Fibroblast of skin of right biceps (primary cell): ENCODE results near the gene SLC12A5.

Source experiments
- DNase-seq: peaks from one replicate; pipeline ENCODE4 v3.0.0-alpha.2; 2013

The SLC12A5 gene

DNA sequence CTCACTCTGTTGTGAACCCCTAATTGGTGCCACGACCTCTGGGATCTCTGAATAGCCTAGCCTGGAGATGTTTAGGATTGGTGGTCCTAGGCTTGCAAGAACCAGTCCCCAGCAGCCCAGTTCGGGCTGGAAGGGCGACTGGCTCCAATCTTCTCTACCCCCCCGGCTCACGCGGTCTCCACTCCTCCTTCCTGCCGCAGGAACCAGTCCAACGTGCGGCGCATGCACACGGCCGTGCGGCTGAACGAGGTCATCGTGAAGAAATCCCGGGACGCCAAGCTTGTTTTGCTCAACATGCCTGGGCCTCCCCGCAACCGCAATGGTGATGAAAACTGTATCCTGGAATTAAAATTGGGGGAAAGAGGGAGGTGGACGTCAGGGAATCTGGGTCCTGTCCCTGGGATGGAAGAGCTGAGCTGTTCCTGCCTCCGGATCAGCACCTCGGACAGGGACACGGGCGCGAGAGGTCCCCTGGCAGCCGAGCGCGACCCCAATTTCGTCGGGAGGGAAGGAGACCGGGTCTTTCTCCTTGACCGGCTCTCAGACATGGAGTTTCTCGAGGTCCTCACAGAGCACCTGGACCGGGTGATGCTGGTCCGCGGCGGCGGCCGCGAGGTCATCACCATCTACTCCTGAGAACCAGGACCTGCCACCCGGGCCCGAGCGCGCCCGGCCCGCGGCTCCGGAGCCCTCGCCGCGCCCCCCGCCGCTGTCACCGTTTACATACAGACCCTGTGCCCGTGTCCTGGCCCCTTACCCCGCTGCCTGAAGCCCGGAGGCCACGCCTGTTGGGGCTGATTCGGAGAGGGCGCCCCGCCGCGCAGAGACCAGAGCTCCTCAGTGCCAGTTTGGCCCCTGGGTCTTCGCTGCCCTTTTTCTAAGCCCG lies 28.2 kb downstream of the SLC12A5 start:
- peak; percentile 50 for DNase-seq

DNA sequence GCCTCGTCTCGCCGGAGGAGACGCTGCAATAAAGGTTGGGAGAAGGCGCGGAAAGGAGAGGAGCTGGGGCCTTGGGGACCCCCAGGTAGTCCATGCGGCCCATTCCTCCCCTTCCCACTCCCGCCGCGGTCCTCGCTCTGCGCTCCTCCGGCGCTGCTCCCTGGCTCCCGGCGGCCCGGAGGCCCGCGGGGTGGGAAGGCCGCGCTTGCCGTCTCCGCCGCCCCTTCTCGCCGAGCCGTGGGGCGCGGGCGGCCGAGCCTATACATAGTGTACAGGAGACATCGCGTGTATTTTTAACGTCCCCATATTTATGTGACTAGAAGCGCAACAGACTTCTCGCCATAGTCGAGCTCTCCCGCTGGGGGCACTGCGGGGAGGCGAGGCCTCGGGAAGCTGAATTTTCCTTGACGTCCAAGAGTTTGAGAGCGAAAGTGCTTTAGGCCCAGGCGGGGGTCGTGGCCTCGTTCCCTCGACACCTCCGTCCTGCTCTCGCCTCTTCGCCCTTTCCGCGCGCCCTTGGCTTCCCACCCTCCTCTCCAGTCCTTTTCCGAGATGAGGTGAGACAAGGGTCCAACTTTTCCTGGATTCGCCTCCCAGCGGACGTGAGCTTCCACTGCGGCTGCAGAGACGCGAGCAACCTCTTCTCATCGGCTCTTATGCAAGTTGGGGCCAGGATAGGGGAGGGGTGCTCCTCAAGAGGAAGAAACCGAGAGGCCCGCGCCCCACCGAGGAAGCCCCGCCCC lies 29.0 kb downstream of the SLC12A5 start:
- DNase-seq = peak; percentile 46

DNA sequence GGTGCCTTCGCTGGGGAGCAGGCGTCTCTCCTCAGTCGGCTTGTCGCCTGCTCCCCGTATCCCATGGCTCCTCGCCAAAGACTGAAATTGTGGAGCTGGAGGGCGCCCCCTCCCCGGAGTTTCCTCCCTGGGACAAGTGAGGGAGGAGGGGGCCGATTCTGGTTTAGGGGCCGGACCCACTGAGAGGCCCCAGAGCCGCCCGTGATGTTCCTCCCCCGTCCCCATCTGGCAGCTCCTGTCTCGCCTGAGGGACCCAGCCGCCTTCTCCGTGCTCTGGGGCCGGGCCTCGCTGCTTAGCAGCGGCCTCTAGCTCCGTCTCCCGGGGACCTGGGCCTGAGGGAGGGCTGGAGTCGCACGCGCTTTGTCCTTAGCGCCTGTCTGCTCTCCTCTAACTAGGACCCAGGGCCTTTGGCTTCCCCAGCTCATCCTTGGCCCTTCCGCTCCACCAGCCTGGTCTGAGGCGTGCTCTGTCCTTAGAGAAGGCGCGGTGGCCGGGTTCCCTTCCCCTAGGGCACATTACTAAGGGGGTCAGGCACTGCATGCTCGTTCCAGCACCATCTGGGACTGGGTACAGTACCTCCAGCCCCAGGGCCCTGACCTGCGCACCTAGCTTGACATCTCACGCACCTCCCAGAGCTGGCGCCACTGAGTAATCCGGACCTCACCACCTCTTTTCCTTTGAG lies 29.7 kb downstream of the SLC12A5 start:
- DNase-seq = peak; percentile 2

DNA sequence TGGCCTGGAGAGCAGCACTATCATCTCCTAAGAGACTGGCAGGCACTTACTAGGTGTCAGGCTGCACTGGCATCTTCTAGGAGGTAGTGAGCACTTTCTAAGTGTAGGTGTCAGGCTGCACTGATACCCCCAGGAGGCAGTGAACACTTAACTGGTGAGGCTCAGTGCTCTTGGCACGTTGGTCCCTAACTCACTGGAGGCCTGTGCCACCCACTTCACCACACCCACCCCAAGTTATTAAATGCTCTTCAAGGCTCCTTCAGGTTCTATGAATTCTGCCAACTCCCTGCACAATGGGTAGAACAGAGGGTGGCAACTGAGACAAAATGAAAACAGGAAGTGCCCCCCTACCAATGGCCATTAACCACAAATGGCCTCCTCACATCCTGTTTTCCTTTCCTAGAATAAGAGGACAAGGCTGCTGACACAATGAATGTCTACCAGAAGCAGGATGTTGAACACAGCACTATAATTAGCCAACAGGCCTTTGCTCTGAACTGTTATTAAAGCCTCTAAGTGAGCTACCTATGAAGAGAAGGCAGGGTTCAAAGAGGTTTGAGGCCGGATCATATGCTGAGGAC lies 31.4 kb downstream of the SLC12A5 start:
- peak; percentile 2 for DNase-seq

DNA sequence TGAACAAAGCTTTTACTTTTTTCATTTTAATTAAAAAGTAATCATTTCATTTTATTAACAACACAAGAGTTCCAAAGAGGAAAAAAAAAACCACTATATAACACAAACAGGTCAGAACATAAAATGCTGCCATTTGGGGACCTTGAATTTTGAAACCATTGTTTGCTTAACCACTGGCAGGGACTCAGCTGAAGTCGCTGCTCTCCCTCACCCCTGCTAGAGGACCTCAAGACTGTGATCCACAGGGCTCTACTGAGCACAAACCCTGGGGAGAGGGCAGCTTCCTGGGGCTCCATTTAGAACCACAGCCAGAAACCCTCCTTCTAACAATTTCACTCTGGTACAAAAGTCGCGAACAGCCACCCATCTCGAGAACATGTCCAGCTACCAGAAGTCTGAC lies 32.0 kb downstream of the SLC12A5 start:
- no peak for DNase-seq

DNA sequence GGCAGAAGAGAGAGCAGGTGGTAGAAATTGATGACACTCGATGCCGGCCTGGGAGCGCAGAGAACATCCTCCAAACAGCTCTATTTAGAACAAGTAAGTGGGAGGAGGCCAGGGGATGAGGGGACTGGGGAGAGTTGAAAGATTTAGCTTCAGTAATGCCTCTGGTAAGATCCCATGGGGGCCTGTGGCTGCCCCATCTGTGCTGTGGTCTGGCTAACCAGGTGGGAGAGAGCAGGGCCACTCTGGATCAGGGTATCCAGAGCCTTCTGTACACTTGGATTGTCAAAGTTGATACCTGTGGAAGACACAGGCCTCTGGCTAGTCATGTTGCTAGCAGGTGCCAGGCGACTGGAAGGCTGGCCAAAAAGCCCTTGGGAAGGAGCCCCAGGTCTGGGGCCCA lies 33.1 kb downstream of the SLC12A5 start:
- DNase-seq = no peak

DNA sequence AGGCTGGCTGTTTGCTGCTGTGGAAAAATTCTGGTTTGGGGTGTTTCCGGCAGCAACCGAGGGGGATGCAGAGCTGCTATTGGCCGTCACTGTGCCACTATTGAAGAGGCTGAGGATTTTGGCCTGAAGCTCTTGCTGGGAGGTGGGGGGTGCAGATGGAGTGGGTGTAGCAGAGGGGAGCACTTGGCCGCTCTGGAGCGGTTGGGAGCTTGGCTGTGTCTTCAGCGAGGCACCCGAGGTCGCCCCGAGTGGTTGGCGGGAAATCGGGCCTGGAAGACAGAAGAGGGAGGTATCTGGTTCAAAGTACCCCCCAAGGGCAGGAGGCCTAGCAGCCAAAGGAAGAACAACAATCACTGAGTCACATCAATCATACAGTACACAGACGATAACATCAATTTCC lies 33.6 kb downstream of the SLC12A5 start:
- DNase-seq = no peak

DNA sequence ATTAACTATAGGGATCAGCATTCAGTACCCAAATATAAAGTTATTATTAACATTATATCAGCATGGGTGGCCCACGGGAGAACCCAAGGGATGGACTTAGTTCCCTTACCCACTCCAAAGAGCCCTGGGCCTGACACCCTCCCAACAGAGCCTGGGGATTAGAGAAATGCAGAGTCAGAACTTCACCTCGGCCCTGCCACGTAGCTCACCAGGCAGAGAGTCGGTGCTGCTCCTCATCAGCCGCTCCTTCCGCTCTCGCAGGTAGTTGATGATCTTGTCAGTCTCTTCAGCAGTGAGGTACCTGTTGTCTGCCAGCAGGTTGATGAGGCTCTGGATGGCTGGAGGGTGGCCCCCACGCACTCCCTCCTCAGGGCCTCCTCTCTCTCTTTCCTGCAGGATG lies 34.1 kb downstream of the SLC12A5 start:
- DNase-seq = no peak

DNA sequence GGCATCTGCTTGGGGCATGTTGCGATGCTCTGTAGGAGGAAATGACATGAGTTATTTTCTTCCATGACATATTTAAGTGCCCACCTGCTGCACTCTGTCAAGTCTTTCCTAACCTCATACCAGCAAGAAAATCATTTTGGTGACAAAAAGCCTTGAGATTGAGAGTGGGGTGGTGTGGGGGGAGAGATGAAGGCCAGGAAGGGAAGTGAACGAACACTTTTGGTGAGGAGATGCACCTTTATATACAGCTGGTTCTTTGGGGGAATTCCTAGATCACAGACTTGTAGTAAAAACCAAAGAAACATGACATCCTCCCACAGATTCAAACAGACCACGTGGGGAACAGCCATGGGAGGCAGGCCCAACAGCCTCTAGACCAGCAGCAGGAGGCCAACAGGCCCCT lies 34.6 kb downstream of the SLC12A5 start:
- no peak for DNase-seq

DNA sequence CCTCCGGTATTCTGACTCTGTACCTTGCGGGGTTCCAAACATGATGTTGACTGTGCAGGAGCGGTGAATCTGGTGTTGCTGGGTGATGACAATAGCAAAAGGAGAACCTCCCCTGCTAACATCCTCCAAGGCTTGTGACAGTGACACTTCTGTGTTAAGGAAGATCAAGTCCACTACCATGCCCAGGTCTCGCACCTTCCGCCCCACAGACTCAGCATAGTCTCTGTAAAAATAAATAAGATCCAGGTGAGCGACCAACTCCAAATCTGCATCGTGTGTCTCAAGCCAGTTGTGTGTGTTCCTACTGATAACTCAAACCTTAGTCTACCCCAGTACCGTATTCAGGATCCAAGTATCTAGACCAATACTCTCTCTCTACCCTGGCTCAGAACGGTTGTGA lies 36.0 kb downstream of the SLC12A5 start:
- DNase-seq = no peak

DNA sequence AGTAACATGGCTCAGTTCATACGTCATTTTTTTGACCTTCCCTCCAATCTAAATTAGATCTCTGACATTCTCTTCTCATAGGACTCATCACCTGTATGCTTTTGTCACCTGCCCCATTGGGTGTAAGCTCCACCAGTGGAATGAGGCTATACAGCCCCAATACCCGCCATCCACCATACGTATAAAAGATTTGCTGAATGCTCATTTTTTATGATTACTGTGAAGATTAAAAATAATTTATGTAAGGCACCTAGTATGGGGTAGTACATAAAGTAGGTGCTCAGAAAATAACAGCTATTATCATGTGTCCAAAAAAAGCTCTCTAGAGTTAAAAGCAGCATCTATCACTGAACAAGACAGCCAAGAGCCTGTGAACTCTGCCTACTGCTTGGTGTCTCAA lies 36.7 kb downstream of the SLC12A5 start:
- no peak for DNase-seq

DNA sequence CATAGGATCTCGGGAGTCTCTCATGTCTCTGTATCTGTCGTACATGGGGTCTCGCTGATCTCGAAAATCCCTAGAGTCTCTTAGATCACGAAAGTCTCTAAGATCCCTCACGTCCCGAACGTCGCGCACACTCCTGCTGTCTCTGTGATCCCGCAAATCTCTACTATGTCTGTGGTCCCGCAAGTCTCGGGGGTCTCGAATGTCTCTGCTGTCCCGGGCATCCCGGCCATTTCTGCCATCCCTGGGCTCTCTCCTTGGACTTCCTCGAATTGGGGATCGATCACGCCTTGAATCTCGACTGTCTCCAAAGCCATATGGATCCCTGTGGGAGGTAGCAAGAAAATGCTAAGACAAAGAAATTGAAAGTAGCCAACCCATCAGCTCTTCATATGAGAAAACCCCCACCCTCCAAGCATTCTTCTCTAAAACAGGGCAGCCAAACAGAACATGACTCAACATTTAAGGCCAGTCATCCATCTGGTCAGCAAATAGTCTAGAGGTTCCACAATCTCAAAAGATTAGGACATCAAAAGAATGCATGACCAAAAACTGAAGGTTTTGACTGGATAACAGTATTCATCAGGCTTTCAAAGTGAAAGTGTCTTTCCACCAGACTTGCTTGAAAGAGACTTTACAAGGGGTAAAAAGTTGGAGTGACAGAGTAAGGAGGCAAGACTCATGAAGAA lies 41.3 kb downstream of the SLC12A5 start:
- DNase-seq = peak; percentile 69

DNA sequence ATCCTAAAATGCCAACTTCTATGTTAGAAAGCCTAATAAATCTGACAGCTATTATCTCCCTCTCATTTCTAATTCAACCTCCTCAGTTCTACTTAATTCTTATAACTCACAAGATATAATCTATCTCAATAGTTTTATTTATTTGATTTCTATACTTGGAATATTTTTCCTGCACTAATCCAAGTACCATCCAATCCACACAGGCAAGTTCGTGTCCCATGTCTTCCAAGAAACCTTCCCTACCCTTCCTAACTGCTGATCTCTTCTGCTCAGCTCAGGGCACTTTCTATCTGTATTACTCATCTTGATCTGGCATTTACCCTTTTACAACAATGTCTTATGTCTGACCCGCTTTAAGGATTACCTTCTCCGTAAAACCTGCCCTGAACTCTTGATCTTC lies 42.6 kb downstream of the SLC12A5 start:
- DNase-seq = no peak

DNA sequence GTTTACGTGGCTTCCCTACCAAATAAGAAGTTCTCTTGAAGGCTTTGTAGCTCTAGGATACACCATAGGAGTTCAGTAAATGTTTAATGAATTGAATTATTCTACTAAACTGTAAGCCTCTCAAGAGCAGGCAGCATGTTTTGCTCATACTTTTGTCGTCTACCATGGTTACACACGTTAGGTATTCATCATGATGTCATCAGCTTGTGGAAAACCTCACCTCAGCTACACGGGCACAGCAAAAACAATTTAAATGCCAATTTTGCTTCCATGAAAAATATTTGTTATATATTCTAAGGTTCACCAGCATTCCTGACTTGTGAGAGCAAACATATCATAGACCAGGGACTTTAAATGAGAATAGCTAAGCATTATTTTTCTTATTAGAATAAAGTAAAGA lies 44.0 kb downstream of the SLC12A5 start:
- DNase-seq = no peak

DNA sequence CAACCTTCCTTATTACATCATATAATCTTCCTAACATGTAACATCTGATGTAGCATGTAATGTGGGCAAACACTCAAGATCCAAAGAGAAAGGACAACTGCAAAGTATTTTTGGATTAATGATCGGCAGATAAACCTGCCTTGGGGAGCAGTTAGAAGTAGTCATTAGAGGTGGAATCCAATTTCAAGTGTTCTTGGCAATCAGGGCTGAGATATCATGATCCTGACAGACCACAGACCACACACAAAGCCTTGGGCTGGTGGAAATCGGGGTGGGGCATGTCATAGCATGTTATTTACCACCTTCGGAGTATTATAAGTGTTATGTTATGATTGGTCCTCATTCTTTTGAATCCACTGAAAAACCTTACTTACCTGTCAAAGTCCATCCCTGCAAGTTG lies 44.4 kb downstream of the SLC12A5 start:
- no peak for DNase-seq

DNA sequence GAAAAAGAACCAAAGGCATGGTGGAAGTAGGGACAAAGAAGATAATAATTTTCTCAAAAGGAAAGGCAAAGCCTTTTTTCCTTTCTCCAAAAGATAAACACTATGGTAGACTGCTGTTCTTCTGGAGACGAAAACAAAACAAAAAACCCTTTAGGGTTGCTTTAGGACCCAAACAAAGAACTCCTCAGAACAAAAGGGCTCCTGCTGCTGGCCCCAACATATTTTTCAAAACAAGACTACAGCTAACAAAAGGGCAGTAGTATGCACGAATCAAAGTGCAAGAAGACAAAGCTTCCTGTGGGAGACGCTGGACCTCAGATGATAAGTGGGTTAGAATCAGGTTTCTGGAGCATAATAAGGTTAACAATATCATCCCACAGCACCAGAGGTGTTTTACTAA lies 45.0 kb downstream of the SLC12A5 start:
- no peak for DNase-seq

DNA sequence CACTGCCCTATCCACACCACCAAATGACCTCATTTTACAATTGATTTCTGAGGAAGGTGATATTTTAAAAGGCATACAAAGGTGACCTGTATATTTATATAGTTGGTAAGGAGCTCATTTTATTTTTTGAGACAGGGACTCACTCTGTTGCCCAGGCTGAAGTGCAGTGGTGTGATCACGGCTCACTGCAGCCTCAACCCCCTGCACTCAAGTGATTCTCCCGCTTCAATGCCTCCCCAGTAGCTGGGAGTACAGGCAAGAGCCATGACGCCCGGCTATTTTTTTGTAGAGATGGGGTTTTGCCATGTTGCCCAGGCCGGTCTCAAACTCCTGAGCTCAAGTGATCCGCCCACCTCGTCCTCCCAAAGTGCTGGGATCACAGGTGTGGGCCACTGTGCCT lies 47.8 kb downstream of the SLC12A5 start:
- no peak for DNase-seq

DNA sequence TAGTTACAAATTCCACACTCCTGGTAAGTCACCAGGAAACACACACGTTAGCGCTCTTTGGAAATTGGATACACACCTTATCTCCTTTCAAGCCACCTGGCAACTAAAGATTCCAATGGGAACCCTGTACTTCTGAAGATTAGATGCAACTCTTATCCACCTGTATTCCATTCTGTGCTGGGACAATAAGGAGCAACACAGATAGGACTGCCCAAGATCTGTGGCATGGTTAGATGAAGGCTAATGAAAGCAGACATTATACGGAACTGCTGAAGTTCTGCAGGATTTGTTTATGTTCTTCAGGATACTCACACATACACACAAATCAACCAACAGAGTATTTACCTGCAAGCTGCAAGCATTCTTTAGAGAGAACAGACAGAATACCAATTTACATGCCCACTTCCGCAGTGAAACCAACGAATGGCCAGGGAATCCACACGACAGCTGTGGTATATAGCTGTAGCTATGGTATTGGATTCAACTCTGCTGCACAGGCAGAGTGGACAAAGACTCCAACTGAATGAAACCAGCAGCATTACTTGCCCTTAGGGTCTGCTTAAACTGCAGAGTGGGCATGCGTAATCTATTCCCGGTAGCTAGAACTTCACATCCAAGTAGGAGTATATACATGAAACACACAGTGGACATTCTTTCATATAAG lies 48.8 kb downstream of the SLC12A5 start:
- DNase-seq = no peak

DNA sequence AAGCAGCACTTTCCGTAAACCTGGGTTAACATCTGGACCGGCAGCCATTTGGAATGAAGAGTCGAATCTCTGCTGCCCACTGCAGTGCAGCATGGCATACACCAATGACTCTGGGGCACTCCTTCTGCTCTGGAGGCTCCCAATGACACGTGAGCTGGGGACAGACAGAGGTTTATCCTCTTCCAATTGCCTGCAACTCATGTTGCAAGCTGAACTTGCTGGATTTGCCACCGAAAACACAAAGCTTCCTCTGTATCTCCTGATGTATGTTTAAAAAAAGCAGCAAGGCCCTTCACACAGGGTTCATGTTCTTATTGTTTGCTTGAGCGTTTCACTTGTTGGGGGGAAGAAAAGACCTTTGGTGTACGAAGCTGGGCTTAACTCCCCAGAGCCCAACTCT lies 49.9 kb downstream of the SLC12A5 start:
- DNase-seq = no peak

DNA sequence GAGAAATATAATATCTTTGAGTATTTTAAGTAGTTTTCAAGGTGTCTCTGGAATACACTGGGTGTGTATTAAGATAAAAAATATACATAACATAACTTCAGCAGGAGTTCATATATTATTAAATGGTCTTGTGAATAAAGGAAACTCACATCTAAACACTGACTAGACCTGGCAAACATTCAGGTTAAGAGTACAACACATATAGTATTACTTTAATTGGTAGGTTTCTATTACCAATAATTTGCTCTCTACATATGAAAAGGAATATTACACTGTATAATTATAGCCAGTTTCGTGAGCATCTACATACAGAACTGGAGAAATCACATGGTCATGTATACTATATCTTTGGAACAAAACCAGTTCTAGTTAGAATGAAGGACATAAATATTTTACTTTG lies 52.1 kb downstream of the SLC12A5 start:
- DNase-seq = no peak

DNA sequence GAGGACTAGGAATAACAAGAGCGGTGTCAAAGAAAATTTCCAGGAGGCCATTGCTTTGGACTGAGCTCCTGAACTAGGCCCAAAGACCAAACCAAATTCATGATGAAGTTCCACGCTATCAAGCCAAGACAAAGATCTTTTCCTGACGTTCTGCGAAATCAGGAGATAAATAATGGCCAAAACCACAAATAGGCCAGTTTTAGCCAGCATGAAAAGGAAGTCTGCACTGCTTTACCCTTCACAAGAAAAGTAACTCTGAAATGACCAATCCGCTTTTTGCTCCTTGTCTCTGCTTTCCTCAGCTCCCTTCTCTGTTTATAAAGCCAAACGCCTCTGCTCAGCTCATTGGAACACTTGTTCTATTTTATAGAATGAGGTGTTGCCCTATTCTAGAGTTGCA lies 54.1 kb downstream of the SLC12A5 start:
- DNase-seq = no peak

DNA sequence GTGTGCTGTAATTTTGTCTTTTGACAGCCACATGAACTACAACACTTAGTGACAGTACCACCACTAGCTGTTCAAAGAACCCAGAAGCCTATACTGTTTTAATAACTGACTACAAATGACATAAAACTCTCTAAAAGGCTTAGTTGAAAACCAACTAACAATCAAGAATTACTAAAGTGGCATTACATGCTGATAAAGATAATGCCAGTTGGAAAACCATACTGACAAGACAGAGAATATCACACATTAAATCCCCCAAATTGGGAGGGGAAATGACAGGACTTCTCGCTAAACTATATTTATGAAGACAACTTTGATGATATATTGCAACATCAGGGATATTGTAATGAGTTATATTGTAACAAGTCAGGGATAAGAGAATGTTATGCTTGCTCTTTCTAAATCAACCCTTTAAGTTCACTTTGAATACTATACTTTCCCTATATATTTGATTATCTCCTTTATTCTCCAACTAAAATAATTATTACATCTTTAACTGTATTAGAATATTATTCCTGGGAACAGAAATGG lies 54.6 kb downstream of the SLC12A5 start:
- no peak for DNase-seq
